Measurements from ENCODE around the gene KPNA2.
"Not testable (repeated sequence)": the region's sequence is repeated elsewhere in the genome, so short reads cannot be mapped to it uniquely, and the experiment has no call there.

DNA sequence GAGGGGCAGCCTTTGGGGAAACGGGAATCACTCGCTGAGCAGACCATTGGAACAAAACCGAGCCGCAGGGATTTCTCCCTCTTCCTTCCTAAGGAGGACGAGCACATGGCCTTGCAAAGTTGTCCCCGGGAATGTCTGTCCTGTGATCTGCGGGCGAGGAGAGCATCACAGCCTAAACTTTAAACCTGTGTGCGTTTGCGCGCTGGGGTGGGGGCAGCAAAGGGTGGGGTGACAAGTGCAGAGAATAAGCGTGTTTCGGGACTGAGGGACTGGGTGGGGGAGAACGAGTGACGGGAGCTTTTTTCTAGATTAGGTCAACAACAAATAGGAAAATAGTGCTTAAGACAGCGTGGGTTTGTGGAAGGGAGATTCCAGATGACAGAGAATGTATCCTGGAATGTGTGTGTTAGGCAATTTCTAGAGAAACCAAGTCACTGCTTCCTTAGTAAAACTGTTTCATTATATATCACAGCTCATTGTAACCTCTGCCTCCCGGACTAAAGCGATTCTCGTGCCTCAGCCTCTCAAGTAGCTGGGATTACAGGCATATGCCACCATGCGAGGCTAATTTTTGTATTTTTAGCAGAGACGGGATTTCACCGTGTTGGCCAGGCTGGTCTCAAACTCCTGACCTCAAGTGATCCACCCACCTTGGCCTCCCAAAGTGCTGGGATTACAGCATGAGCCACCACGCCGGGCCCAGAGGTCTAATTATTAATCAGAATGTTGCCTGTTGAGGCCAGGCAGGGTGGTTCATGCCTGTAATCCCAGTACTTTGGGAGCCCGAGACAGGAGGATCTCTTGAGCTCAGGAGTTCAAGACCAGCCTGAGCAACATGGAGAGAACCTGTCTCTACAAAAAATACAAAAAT, 39.0 kb upstream of the KPNA2 start, which contains the start of gene C17orf58:
- not testable (repeated sequence) for TF ChIP-seq EZH2 (IDR thresholded peaks at IDR 0.05; ENCODE audit: borderline replicate concordance, low read length)
- TF ChIP-seq, protein P1, sequence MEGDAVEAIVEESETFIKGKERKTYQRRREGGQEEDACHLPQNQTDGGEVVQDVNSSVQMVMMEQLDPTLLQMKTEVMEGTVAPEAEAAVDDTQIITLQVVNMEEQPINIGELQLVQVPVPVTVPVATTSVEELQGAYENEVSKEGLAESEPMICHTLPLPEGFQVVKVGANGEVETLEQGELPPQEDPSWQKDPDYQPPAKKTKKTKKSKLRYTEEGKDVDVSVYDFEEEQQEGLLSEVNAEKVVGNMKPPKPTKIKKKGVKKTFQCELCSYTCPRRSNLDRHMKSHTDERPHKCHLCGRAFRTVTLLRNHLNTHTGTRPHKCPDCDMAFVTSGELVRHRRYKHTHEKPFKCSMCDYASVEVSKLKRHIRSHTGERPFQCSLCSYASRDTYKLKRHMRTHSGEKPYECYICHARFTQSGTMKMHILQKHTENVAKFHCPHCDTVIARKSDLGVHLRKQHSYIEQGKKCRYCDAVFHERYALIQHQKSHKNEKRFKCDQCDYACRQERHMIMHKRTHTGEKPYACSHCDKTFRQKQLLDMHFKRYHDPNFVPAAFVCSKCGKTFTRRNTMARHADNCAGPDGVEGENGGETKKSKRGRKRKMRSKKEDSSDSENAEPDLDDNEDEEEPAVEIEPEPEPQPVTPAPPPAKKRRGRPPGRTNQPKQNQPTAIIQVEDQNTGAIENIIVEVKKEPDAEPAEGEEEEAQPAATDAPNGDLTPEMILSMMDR (conservative IDR thresholded peaks at IDR 0.05 in 1 of 2, IDR thresholded peaks at IDR 0.05 in 1 of 2; ENCODE audit: extremely low read depth in 1 of 2, insufficient read depth in 1 of 2, low read depth in 1 of 2, low read length in 2 of 2) = not testable (repeated sequence)
